Peyer's patch (tissue), 4 donors: Measurements from ENCODE around the gene IBTK. TPM values are rescaled to one million over a fixed set of nuclear protein-coding genes. Genes with fewer than 3 reads are reported as not detected.
"Not testable (repeated sequence)": the region's sequence is repeated elsewhere in the genome, so short reads cannot be mapped to it uniquely, and the experiment has no call there.

Experiments used
- DNase-seq, 3 donors: peaks; one replicate each; pipeline ENCODE4 v3.0.0-alpha.2; 2017 to 2019
- H3K27ac ChIP-seq, 4 donors: fragments of 200-600 bp; sonication (generic); one replicate each; pipeline ENCODE4 v1.5.1; 2016 to 2019
- H3K27me3 ChIP-seq, 2 donors: fragments of 200-600 bp; sonication (generic); one replicate each; pipeline ENCODE4 v1.5.1; 2019
- H3K36me3 ChIP-seq, 3 donors: fragments of 200-600 bp; sonication (generic); one replicate each; pipeline ENCODE4 v1.5.1; 2016 to 2019
- H3K4me1 ChIP-seq, 4 donors: fragments of 200-600 bp; sonication (generic); one replicate each; pipeline ENCODE4 v1.5.1; 2016 to 2019
- H3K4me3 ChIP-seq, 4 donors: fragments of 200-600 bp; sonication (generic); 1 replicate in 3 of 4; 2 replicates in 1 of 4; pipeline ENCODE4 v1.5.1; 2016 to 2019; ENCODE audit warnings: mild to moderate bottlenecking in 1 of 4
- H3K9me3 ChIP-seq, 4 donors: fragments of 200-600 bp; sonication (generic); one replicate each; pipeline ENCODE4 v1.5.1; 2016 to 2019; ENCODE audit warnings: mild to moderate bottlenecking in 1 of 4
- POLR2A ChIP-seq, 2 donors: fragments of 450-650 bp; IDR thresholded peaks; one replicate each; pipeline ENCODE4 v1.5.1; 2017; ENCODE audit warnings: antibody characterized with exemption in 2 of 2, mild to moderate bottlenecking in 2 of 2, moderate library complexity in 2 of 2
- small RNA-seq, 2 donors: library from RNA; depleted of rRNA; stranded (forward); fragments of <200 nt; gene quantifications; one replicate each; pipeline ENCODE3, GENCODE V24; 2016
- total RNA-seq, 4 donors: library from RNA; depleted of rRNA; stranded (reverse); fragments of >200 nt; gene quantifications; one replicate each; pipeline ENCODE4 v1.1.0, GENCODE V29; 2016
- TF ChIP-seq, protein P1 (sequence below), 6 experiments: fragments of 450-650 bp in 4 of 6; fragments of 200-600 bp in 2 of 6; sonication (generic) in 1 of 6; IDR thresholded peaks; one replicate each; pipeline ENCODE4 v1.5.1; 2017 to 2019; ENCODE audit warnings: antibody characterized with exemption in 6 of 6, mild to moderate bottlenecking in 3 of 6, moderate library complexity in 1 of 6

The IBTK gene
- total RNA-seq, 4 donors from 2014 or later = 30.3 to 45.2 (median 35.9) TPM

DNA sequence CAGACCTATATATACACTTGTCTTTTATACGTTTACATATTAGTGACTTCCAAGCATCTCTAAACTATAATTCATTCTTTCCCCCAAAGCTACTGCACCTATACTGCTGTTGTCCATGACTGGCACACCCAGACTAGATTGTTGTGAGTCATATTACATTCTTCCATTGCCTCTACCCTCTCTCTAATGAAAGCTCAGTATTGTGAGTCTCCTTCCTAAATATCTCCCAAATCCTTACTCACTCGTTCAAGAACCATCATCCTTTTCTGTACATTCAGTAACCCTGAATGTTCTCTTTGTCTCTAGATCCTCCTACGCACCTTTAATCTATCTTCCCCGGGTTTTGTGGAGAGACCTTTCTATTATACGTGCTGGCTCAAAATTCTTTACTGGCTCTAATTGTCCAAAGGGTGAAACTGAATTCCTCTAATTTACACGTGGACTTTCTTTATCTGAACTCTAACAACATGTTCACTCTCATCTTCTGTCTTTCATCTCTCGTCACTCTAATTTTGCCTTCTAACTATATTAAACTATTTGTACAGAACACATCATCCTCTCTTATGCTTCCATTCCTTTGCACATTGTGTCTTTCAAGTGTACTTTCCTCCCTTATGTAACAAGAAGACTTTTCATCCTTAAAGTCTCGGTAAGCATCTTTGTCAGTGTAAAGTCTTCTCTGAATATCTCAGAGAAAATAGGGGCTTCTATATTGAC, 109.3 kb downstream of the IBTK start:
- TF ChIP-seq POLR2A (IDR thresholded peaks at IDR 0.05) = no peak
- TF ChIP-seq, protein P1, sequence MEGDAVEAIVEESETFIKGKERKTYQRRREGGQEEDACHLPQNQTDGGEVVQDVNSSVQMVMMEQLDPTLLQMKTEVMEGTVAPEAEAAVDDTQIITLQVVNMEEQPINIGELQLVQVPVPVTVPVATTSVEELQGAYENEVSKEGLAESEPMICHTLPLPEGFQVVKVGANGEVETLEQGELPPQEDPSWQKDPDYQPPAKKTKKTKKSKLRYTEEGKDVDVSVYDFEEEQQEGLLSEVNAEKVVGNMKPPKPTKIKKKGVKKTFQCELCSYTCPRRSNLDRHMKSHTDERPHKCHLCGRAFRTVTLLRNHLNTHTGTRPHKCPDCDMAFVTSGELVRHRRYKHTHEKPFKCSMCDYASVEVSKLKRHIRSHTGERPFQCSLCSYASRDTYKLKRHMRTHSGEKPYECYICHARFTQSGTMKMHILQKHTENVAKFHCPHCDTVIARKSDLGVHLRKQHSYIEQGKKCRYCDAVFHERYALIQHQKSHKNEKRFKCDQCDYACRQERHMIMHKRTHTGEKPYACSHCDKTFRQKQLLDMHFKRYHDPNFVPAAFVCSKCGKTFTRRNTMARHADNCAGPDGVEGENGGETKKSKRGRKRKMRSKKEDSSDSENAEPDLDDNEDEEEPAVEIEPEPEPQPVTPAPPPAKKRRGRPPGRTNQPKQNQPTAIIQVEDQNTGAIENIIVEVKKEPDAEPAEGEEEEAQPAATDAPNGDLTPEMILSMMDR (IDR thresholded peaks at IDR 0.05) = no peak
- H3K4me3 ChIP-seq = no peak overlapping the region
- no peaks in the 10 kb centered on the region for H3K36me3 ChIP-seq
- H3K27me3 ChIP-seq = no peaks in the 10 kb centered on the region
- H3K27ac ChIP-seq = no peak overlapping the region
- H3K4me1 ChIP-seq = no peaks in the 10 kb centered on the region
- no peaks in the 10 kb centered on the region for H3K9me3 ChIP-seq
- DNase-seq = no peak

DNA sequence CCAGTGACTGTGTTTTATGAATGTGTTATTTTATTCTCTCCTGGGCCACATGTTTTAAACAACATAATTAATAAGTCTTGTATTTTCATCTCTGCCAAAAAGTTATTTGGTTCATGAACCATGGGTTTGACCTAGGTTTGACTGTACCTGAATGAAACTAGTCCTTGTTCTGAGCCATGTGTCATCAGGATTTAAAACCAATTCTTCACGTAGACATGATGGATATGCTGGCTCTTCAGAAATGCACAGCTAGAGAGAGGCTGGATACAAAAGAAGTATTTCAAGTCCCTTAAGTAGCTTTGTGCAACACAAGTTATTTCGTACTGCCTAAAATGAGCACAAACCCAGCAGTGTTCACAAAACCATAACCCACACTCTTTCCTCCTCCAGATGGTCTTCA, 116.1 kb downstream of the IBTK start:
- H3K27me3 ChIP-seq = no peaks in the 10 kb centered on the region
- TF ChIP-seq, protein P1 (IDR thresholded peaks at IDR 0.05) = no peak
- TF ChIP-seq POLR2A (IDR thresholded peaks at IDR 0.05) = no peak
- DNase-seq = no peak
- no peak overlapping the region for H3K27ac ChIP-seq
- H3K4me1 ChIP-seq = no peaks in the 10 kb centered on the region
- H3K9me3 ChIP-seq = no peaks in the 10 kb centered on the region
- no peaks in the 10 kb centered on the region for H3K36me3 ChIP-seq
- H3K4me3 ChIP-seq = no peak overlapping the region

DNA sequence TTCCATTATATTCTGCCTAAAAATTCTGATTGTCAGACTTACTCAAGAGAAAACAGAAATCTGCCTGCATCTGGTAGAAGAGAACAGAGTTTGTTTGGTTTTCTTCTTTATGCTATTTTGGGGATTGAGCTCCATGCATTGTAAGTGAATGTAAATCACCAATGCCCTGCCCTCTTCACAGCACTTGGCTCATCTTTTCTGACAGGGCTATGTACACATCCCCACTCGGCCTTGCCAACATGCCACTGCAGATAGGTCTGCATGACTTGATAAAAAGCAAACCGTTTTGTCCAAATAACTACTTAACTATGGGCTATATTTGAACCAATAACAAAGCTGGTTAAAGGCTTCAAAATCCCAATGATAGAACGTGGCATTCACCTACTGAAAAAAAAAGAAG, 117.7 kb downstream of the IBTK start:
- H3K4me3 ChIP-seq = no peak overlapping the region
- no peaks in the 10 kb centered on the region for H3K27me3 ChIP-seq
- H3K36me3 ChIP-seq = no peaks in the 10 kb centered on the region
- no peaks in the 10 kb centered on the region for H3K9me3 ChIP-seq
- no peak for TF ChIP-seq POLR2A (IDR thresholded peaks at IDR 0.05)
- TF ChIP-seq, protein P1 (IDR thresholded peaks at IDR 0.05) = no peak
- H3K27ac ChIP-seq = no peak overlapping the region
- no peak for DNase-seq
- H3K4me1 ChIP-seq = no peaks in the 10 kb centered on the region

DNA sequence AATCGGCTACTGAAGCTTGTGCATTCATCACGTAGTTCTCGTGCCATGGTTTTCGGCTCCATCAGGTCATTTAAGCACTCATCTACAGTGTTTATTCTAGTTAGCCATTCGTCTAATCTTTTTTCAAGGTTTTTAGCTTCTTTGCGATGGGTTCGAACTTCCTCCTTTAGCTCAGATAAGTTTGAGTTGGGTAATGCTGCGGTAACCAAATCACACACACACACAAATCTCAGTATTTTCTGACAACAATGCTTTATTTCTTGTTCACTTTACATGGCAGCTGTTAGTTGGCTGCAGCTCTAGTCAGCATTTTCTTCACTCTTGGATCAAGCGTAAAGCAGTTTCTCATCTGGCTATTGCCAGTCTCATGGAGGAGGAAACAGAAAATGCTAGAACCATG, 118.6 kb downstream of the IBTK start:
- H3K9me3 ChIP-seq, H3K36me3 ChIP-seq, H3K27me3 ChIP-seq, DNase-seq, H3K27ac ChIP-seq, H3K4me3 ChIP-seq, H3K4me1 ChIP-seq: not testable (repeated sequence)

DNA sequence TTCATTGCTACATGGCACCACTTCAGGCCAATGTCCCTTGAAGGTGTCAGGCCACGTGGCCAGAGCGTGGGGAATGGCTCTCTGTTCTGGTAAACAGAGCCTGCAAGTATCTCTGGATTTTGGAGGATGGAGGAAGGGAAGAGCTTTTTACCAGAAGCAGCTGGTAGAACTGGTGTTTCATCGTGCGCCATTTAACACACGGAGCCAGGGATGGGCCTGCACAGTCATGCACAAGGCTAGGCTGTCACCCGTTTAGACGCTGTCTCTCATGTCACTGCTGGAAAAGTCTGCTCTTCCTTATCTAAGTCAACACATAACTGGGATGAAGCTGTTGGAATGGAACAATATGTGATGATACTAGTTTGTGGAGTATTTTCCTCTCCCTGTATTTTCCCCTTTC, 123.9 kb downstream of the IBTK start:
- no peak for TF ChIP-seq POLR2A (IDR thresholded peaks at IDR 0.05)
- TF ChIP-seq, protein P1 (IDR thresholded peaks at IDR 0.05) = no peak

More for the DNA sequence above, 123.9 kb downstream of the IBTK start:
- Histone ChIP-seq H3K9me3 (no peaks in the 10 kb centered on the region), H3K27ac (no peak overlapping the region), H3K27me3 (no peaks in the 10 kb centered on the region), H3K36me3 (no peaks in the 10 kb centered on the region), H3K4me1 (no peaks in the 10 kb centered on the region), H3K4me3 (no peak overlapping the region)
- no peak for DNase-seq

Small RNA genes lying within 50 kb of the gene (small RNA-seq; reads per million reads assigned to genes)
- gene RNU6-130P = 0 to 0.06 reads per million in 2 donors

Other genes with a start within 250 kb of the IBTK start
- gene TPBG, start 116.1 kb upstream of the IBTK start, total RNA-seq = 10 to 100 TPM in 2 of 4 donors, 1 to 10 TPM in 2; 6.8 to 14.5 (median 10.7) TPM